Pulmonary artery endothelial cell (primary cell): Measurements from ENCODE around the gene CLDN9. TPM values are rescaled to one million over a fixed set of nuclear protein-coding genes. Genes with fewer than 3 reads are reported as not detected.

Source experiments
- DNase-seq: peaks from one replicate; pipeline ENCODE4 v3.0.0-alpha.2; 2011; ENCODE audit warnings: low read depth, low spot score
- total RNA-seq: library from RNA; depleted of rRNA; stranded (reverse); fragments of >200 nt; gene quantifications from 2 replicates; pipeline ENCODE4 v1.2.3, GENCODE V29; 2014

Gene CLDN9
- total RNA-seq, 1 donor from 2014 or later: not detected

DNA sequence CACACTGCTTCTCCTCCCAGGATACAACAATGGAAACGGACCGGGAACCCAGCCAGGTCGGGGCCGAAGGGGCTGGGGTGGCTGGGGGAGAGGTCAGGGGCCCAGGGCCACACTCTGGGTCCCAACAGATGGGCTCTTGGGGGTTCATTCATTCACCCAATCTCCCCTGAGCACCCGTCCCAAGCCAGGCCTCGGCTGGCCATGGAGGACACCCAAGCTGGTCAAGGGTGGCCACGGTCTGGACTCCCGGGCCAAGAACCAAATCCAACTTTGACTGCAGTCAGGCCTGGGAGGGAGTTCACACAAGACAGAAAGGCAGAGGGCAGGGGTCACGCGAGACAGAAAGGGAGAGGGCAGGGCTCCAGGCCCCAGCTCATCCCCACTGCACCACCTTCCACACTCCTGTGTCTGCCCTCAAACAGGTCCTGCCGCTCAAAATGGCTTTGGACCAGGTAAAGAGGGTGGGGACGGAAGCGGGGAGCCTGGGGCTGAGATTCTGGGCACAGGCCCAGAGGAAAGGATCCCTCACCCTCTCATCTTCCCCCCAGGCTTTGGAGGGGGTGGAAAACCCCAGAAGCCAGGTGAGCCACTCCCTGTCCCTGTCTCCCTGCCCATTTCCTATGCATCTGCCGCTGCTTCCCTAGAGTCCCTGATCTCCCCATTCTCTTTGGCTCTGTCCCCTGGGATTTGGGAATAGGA lies 20.2 kb upstream of the CLDN9 start:
- DNase-seq: no peak

DNA sequence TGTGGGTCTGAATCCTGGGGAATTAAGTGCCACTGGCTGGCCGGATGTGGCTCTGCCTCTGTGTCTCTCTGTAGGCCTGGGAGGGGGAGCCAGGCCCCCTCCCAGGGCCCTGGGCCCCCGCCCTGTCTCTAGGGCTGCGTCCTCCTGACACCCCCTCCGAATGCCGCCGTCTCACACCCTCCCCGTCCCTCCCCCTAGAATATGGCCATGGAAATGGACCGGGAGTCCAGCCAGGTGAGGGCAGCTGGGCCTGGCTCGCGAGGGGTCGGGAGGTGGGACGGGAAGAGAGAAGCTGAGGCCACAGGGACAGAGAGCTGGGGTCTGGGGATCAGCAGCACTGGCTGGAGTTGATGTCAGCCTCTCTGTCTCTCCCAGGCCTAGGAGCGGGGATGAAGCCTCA lies 16.4 kb upstream of the CLDN9 start:
- no peak for DNase-seq

DNA sequence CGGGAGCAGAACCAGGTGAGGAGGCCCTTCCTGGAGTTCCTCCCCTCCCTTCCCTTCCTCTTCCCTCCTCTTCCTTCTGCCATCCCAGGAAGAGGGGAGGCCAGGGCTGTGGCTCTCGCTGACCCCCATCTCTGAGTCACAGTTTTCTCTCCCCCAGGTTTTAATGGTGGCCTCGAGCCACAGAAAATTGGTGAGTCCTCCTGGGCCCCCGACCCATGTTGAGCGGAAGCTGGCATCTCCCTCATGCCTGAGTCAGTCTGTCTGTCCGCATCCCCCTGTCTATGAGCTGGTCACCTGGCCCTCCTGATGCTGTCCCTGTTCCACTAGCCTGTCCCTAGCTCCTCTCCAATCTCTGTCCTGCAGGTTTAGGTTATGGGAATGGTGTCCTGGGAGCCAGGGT lies 12.8 kb upstream of the CLDN9 start:
- no peak for DNase-seq

DNA sequence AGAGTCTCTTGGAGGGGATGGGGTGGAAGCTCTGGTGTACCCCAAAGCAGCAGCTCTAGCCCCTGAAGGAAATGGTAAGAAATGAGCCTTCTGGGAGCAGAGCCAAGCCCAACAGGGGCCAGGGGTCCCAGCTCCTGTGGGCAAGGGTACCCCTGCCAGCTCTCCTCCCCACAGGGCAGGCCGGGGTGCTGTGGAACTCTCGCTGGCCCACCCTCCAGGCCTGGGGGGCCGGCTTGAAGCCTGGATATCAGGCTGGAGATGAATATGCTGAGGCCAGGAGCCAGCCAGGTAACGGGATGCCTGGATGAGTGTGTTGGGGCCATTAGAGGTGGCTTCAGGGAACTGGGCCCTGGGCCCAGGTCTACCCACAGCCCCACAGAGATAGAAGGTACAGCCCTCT lies 12.2 kb upstream of the CLDN9 start:
- no peak for DNase-seq

GRCh38 chr16:3001316-3001715 lies 11.4 kb upstream of the CLDN9 start:
- DNase-seq: no peak

DNA sequence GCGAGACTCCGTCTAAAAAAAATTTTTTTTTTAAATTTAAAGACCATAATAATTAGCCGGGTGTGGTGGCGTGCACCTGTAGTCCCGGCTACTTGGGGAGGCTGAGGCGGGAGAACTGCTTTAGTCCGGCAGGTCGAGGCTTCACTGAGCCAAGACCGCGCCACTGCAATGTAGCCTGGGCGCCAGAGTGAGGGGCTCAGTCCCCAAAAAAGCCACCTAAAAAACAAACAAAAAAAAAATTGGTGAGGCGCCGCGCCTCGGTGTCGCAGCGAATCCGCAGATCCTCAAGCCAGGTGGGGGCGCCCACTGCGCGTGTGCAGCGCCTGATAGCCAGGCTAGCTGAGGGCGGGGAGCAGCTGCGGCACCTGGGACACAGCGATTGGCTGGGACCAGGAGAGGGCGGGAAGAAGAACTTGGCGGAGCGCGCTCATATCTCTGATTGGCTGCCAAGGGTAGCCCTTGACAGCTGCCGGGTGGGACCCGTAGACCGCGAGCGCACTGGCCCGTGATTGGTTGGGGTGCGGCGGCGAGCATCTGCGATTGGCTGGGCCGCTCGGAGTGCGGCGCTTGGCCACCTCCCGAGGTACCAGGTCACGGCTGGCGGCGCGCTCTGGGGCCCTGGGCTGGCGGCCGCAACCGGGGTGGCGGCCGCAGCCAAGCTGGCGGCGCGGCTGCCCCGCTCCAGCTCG lies 9.0 kb upstream of the CLDN9 start:
- peak; percentile 98 for DNase-seq

DNA sequence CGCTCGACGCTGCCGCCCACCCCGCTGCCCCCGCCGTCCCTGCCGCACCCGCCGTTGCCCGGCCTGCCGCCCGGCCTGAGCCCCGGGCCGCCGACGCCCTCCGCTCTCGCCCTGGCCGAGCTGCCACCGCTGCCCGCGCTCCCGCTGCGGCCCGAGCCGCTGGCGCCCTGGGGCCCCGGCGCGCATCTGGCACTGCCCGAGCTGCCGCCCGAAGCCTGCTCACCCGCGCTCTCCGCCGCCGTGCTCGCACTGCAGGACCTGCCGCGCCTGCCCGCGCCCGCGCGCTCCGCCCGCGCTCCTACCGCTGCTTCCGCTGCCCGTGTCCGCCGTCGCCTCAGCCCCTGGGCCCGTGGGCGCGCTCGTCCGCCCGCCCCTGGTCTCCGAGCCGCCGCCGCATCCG lies 8.4 kb upstream of the CLDN9 start:
- no peak for DNase-seq

DNA sequence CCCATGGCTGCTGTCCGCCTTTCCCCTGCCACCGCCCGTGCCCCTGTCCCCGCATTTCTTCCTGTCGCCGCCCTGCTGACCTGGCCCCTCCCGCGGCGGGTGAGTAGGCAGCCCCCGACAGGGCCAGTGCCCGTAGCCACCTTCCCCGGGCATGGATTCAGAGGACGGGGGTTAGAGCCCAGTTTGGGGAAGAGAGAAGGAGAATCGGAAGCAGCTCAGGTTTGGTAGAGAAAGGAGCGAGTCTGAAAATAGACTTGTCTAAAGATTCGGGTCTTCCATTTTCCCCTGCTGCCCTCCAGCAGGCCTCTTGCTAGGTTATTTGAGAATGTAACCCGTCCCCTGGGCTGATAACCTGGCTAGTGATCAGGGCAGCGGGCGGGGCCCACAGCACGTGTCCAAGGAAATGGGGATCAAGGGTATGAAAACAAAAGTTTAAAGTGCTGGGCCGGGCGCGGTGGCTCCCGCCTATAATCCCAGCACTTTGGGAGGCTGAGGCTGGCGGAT lies 7.9 kb upstream of the CLDN9 start:
- DNase-seq: no peak

DNA sequence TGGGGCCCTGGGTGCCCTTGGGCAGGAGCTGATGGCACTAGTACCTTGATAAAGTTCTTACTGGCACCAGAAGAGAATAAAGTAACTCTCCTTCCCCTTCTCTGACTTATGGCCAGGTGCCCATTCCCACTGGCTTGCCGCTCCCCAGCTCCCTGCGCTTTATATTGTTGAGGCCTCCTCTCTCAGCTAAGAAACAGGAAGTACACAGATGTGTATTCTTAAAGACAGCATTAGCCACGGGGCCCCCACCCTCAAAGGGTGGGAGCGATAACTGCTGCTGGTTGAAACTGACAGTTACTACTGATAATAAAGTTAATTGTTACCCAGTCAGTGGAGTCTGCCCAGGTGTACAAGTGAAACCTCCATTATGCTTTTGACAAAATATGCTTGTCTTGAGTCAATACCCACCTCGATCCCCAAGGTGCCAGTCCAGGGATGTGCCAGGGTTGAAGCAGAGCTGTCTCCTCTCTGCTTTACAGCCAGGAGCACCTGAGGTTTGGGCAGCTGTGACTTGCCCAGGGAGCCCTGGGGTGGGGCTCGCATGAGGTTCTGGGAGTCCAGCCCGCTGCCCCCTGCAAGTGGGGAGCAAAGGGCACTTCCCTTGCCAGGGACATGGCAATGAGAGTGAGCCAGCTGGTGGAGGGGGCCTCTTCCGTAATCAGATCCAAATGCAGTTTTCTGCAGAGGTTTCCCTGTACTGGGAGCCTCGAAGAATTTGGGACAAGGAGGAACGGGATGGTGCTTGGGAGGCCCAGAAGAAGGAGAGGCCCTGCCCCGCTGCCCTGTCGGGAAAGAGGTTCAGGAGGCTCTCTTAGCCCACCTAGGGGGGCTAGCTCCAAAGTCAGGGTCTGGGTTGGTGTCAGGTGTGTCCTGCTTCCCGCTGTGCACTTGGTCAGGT lies 5.4 kb upstream of the CLDN9 start:
- DNase-seq: no peak

DNA sequence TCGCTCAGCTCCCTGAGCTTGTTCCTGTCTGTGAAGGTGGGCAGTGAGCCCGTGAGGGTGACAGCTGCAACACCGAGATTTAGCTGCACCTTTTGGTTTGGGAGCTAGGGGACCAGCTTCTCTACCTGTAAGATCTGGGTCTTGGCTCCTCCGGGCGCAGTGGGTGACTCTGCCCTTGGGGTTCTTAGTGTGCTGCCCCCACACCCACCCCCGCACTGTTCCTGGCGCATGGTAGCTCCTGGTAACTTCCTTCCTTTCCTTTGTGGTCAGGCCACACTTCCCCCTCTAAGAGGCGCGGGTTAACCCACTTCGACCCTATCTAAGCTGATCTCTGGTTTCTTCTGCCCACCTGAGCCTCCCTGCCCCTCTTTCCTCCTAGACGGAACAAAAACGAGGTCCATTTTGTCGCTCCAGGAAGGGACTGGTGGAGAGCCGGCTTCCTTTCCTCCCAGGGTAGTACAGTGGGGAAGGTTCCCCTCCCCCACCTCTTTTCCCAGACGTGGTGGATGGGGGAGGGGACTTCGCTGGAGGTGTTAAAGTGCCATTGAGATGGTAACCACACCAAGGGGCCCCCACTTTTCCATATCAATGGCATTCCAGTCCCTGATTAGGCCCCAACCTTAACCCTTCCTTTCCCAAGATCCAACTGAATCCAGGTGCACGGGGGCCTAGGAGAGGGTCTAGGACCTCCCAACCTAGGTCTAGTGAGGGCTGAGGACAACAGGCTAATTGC lies 4.6 kb upstream of the CLDN9 start:
- no peak for DNase-seq

DNA sequence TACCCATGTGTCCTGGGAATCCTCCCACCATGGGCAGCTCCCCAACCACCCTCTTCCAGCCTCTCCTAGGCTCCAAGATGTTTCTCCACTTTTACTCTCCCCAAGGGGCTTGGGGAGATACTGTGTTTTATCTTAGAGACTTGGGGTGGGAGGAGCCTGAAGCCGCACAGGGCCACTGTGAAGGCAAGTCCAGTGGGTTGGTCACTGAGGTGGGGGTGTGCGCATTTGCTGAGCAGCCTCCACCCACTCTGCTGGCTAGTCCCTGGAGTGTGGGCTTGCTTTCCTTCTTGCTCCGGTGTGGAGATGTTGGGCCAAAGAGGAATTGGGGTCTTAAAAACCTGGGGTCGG lies 4.1 kb upstream of the CLDN9 start:
- DNase-seq: no peak

DNA sequence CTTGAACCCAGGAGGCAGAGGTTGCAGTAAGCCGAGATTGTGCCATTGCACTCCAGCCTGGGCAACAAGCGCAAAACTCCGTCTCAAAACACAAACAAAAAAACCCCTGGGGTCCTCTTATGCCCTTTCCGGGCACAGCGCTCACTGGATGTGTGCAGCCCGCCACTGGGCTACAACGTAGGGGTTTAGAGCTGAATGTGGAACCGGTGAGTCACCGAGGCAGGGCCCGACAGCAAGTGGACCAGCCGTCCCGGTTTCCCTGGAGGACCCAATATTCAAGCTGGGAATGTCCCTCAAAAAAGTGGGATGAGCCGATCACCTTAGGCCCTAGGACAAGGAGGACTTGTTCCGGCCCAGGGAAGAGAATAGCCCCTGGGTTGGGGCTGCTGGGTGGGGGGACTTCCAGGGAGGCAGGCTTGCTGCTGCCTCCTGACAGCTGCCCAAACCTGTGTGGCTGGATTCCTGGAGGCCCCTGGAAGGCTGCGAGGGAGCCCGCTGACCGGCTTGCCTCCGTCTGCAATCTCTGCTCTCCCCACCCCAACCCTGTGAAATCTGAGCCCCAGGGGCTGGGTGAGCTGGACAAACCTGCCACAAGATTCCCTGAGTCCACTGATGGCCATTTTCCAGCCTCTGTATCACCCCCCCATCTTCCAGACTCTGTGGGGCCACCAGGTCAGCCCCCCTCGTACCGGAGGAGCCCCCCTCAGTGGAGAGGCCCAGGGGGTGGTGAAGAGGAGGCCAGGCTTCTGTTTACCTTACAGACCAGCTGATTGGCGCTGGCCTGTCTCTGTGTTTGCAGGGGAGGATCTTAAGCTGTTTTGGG lies 2.9 kb upstream of the CLDN9 start:
- no peak for DNase-seq

- no peak for DNase-seq
Observed at GRCh38 chr16:3010510-3010909, 2.2 kb upstream of the CLDN9 start.

DNA sequence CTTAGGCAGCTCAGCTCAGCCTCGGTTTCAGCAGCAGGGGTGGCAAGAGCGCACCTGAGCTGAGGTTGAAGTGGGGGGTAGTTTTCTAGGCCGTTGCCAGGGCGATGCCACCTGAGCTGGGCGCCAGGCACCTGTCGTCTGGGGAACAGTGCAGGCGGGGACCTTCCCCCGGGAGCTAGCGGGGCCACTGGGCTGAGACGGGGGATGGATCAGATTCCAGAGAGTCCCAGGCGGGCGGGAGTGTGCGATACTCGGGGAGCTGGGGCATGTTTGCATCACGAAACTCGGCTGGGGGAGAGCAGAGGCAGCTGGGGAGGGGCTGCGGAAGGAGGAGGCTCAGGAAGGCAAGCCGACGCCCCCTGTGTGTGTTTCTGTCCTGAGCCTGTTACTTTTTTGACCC lies 477 bp upstream of the CLDN9 start:
- no peak for DNase-seq

DNA sequence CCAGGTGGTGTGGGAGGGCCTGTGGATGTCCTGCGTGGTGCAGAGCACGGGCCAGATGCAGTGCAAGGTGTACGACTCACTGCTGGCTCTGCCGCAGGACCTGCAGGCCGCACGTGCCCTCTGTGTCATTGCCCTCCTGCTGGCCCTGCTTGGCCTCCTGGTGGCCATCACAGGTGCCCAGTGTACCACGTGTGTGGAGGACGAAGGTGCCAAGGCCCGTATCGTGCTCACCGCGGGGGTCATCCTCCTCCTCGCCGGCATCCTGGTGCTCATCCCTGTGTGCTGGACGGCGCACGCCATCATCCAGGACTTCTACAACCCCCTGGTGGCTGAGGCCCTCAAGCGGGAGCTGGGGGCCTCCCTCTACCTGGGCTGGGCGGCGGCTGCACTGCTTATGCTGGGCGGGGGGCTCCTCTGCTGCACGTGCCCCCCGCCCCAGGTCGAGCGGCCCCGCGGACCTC lies 798 bp downstream of the CLDN9 start:
- DNase-seq: no peak

GRCh38 chr16:3013998-3014690 lies 1.4 kb downstream of the CLDN9 start:
- DNase-seq: no peak

DNA sequence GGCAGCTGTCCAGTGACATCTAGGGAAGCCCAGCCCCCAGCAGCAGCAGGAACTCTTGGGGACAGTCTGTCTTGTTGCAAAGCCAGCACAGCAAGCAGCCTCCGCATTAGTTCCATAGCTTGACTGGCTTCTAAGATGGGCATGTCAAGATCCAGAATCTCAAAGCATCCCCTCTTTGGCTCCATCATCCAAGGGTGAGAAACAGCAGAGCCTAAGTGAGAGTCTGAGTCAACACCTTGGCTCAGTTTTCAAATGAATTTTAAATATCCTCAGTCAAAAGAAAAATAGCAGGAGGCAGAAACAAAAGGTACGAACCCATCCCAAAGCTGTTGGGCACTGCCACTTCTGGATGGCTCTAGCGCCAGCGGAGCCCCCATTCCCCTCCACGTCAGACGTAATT lies 2.2 kb downstream of the CLDN9 start:
- no peak for DNase-seq

- DNase-seq: no peak
Observed at GRCh38 chr16:3015865-3016521, 3.3 kb downstream of the CLDN9 start.

- DNase-seq: no peak
Observed at GRCh38 chr16:3017344-3017743, 4.6 kb downstream of the CLDN9 start.
